Hepatocyte (in vitro differentiated cells): ENCODE measurements around the gene RPS6KL1. TPM values are rescaled to one million over a fixed set of nuclear protein-coding genes. Genes with fewer than 3 reads are reported as not detected.
A peak's percentile ranks its signal among the peaks of the same experiment; 100 is the strongest.

Source experiments
- DNase-seq: peaks from one replicate; pipeline ENCODE4 v3.0.0-alpha.2; 2016; ENCODE audit warnings: low spot score
- H2AFZ ChIP-seq: fragments of 200-600 bp; sonication (generic); 2 replicates; pipeline ENCODE4 v1.6.0; 2016; ENCODE audit warnings: antibody characterized with exemption, mild to moderate bottlenecking
- H3K27ac ChIP-seq: fragments of 200-600 bp; sonication (generic); 2 replicates; pipeline ENCODE4 v1.5.1; 2016; ENCODE audit warnings: mild to moderate bottlenecking
- H3K27me3 ChIP-seq: fragments of 200-600 bp; sonication (generic); 2 replicates; pipeline ENCODE4 v1.6.1; 2016
- H3K36me3 ChIP-seq: fragments of 200-600 bp; sonication (generic); replicated peaks from 2 replicates; pipeline ENCODE4 v1.5.1; 2016; ENCODE audit warnings: low read depth; ENCODE audit not compliant: insufficient read depth
- H3K4me1 ChIP-seq: fragments of 200-600 bp; sonication (generic); 2 replicates; pipeline ENCODE4 v1.5.1; 2016; ENCODE audit warnings: mild to moderate bottlenecking, moderate library complexity; ENCODE audit not compliant: insufficient read depth
- H3K4me2 ChIP-seq: fragments of 200-600 bp; sonication (generic); 2 replicates; pipeline ENCODE4 v1.6.0; 2016
- H3K4me3 ChIP-seq: fragments of 200-600 bp; sonication (generic); 2 replicates; pipeline ENCODE4 v1.5.1; 2016; ENCODE audit warnings: mild to moderate bottlenecking
- H3K79me2 ChIP-seq: fragments of 200-600 bp; sonication (generic); 2 replicates; pipeline ENCODE4 v1.6.0; 2017; ENCODE audit warnings: mild to moderate bottlenecking
- H3K9me2 ChIP-seq: fragments of 200-600 bp; sonication (generic); replicated peaks from 2 replicates; pipeline ENCODE4 v1.6.0; 2017; ENCODE audit warnings: mild to moderate bottlenecking; ENCODE audit not compliant: insufficient read depth
- H3K9me3 ChIP-seq: fragments of 200-600 bp; sonication (generic); 2 replicates; pipeline ENCODE4 v1.5.1; 2016; ENCODE audit warnings: low read depth, mild to moderate bottlenecking
- H4K20me1 ChIP-seq: fragments of 200-600 bp; sonication (generic); 2 replicates; pipeline ENCODE4 v1.6.0; 2016; ENCODE audit warnings: mild to moderate bottlenecking; ENCODE audit not compliant: insufficient read depth, poor library complexity, severe bottlenecking
- EZH2 ChIP-seq: fragments of 200-600 bp; sonication (generic); IDR thresholded peaks from 2 replicates; pipeline ENCODE4 v1.6.1; 2016; ENCODE audit warnings: antibody characterized with exemption, mild to moderate bottlenecking, borderline replicate concordance
- EZH2phosphoT487 ChIP-seq: fragments of 200-600 bp; sonication (generic); IDR thresholded peaks from one replicate; pipeline ENCODE4 v1.6.1; 2018; ENCODE audit warnings: antibody characterized with exemption, mild to moderate bottlenecking, low read depth, moderate library complexity; ENCODE audit not compliant: unreplicated experiment, severe bottlenecking
- WGBS: methylation state at CpG from one replicate; pipeline ENCODE4 v1.1.6; 2016; ENCODE audit warnings: low lambda C conversion rate; ENCODE audit errors: missing lambda C conversion rate; 5-methylcytosine and 5-hydroxymethylcytosine counted together
- polyA plus RNA-seq: library from polyadenylated mRNA; unstranded; fragments of >200 nt; fragmentation: Nextera tagmentation; extraction: Ambion mirVana; gene quantifications from 2 replicates; pipeline ENCODE4 v1.2.1, GENCODE V29; 2016
- total RNA-seq: library from RNA; depleted of rRNA; stranded (reverse); fragments of >200 nt; gene quantifications from 2 replicates; pipeline ENCODE4 v1.2.3, GENCODE V29; 2014
- TF ChIP-seq, protein P1 (sequence below): fragments of 200-600 bp; sonication (generic); IDR thresholded peaks from 2 replicates; pipeline ENCODE4 v1.5.1; 2016; ENCODE audit warnings: antibody characterized with exemption, mild to moderate bottlenecking; ENCODE audit not compliant: poor library complexity

Gene RPS6KL1
- total and polyA plus RNA-seq, 2 experiments from 2014 or later: 0.18 to 0.57 TPM

DNA sequence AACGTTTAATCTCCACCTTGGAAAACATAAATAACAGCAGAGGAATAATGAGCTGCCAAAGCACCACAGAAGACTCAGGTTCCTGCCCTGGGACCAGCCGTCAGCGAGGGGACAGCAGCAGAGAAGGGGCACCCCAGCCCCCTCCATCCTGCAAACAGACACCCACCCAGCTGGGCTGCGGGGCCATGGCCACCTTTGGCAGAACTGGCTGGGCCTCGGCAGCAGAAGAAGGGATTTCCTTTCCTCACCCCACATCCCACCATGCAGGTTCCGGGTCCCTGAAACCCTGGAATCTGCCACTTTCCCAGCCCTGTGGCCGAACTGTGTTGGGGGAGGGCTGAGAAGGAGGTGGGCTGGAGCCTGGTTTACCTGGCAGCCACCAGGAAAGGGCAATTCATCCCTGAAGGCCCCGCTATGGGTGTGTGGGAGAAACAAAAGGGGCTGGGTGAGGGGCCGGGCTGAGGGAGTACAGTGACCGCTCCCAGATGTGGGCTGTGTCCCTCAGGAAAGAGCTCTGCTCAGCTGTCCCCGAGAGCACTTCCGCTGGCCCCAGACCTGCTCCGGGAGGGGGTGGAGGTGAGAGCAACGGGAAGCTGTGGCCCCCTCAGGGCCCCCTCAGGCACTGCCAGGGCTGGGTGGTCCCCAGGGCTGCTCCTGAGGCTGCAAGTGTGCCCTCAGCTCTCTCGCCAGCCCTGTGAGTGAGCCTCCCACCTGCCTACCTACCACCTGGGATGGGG, 28.6 kb upstream of the RPS6KL1 start:
- peak overlapping the region; percentile 99 for H3K27ac ChIP-seq
- H2AFZ ChIP-seq: peak overlapping the region; percentile 22

DNA sequence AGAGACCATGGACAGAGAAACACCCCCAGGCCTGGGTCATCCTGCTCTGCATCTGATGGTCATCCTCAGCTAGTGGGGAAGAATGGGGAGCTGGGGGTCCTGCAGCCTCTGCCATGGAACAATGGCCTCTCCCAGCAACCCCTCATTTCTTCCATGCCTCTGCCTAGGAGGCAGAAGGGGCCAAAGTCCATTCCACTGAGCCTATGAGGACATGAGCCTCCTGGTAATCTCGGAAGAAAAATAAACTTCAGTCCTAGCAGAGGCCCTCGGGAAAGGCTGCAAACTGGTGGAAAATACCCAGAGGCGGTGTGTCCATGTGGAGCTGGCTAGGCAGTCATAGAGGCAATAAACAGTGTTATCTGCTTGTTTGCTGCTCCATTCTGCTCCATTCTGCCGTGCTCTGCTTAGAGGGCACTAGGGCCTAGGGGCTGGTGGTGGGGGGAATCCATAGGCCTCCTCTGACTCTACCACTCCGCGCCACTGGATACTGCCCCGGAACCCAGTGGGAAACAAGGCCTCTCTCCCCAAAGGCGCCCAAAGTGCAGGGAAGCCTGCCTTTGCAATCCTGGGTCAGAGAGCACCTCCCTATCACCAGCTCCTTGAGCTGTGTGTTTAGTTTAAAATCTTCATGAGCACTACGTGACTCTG, 27.9 kb upstream of the RPS6KL1 start:
- no peaks in the 10 kb centered on the region for H3K9me2 ChIP-seq
- no peaks in the 10 kb centered on the region for H3K36me3 ChIP-seq
- H3K4me3 ChIP-seq: no peak overlapping the region
- H2AFZ ChIP-seq: no peak overlapping the region
- no peaks in the 10 kb centered on the region for H3K9me3 ChIP-seq
- 27% methylated on average over 9 of the region's 9 CpGs for WGBS
- peak overlapping the region; percentile 99 for H3K27ac ChIP-seq
- peaks cover 70% of the 10 kb centered on the region for H3K4me1 ChIP-seq
- no peaks in the 10 kb centered on the region for H4K20me1 ChIP-seq
- peaks cover 31% of the 10 kb centered on the region for H3K79me2 ChIP-seq
- TF ChIP-seq EZH2 (no peak), EZH2phosphoT487 (no peak)
- TF ChIP-seq, protein P1, sequence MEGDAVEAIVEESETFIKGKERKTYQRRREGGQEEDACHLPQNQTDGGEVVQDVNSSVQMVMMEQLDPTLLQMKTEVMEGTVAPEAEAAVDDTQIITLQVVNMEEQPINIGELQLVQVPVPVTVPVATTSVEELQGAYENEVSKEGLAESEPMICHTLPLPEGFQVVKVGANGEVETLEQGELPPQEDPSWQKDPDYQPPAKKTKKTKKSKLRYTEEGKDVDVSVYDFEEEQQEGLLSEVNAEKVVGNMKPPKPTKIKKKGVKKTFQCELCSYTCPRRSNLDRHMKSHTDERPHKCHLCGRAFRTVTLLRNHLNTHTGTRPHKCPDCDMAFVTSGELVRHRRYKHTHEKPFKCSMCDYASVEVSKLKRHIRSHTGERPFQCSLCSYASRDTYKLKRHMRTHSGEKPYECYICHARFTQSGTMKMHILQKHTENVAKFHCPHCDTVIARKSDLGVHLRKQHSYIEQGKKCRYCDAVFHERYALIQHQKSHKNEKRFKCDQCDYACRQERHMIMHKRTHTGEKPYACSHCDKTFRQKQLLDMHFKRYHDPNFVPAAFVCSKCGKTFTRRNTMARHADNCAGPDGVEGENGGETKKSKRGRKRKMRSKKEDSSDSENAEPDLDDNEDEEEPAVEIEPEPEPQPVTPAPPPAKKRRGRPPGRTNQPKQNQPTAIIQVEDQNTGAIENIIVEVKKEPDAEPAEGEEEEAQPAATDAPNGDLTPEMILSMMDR: no peak
- DNase-seq: peak; percentile 84
- peak overlapping the region; percentile 96 for H3K4me2 ChIP-seq
- H3K27me3 ChIP-seq: no peaks in the 10 kb centered on the region

More for the DNA sequence above, 28.6 kb upstream of the RPS6KL1 start:
- DNase-seq: peak; percentile 61
- Histone ChIP-seq H3K9me3 (no peaks in the 10 kb centered on the region), H3K9me2 (no peaks in the 10 kb centered on the region), H3K4me2 (peak overlapping the region; percentile 96), H3K36me3 (no peaks in the 10 kb centered on the region), H3K4me1 (peaks cover 69% of the 10 kb centered on the region), H3K27me3 (no peaks in the 10 kb centered on the region), H3K79me2 (peaks cover 31% of the 10 kb centered on the region), H3K4me3 (no peak overlapping the region), H4K20me1 (no peaks in the 10 kb centered on the region)
- TF ChIP-seq EZH2 (no peak), EZH2phosphoT487 (no peak)
- TF ChIP-seq, protein P1: no peak
- 39% methylated on average over 15 of the region's 15 CpGs for WGBS

DNA sequence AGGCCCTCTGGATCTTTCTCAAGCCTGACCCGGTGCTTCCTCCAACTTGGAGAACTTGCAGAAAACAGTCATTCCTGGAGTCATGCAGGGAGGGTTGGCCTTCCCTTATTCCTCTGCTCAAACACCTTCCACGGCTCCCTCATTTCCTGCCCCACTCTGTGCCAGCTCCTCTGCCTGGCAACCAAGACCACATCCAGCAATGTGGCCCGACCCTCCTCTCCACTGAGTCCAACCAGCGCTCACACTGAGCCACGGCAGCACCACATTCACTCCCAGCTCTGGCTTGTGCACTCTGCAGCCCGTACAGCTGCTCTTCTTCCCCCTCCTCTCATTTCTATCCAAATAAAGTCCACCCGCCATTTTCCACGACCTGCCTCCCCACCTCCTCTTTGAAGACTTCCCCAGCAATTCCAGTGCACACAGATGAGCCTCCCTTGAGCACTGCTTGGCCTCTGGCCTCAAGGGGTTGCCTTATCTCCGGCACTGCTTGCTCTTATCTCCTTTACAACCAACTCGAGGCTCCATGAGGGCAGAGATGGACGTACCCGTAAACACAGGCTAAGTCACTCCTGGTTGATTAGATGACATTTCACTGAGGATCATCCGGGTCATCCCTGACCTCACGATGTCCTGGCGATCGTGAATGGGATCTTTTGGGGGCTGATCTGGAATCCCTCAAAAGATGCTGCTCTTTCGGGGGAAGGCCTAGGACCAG, 27.0 kb upstream of the RPS6KL1 start:
- H3K4me1 ChIP-seq: peaks cover 67% of the 10 kb centered on the region
- TF ChIP-seq EZH2 (no peak), EZH2phosphoT487 (no peak)
- TF ChIP-seq, protein P1: no peak
- DNase-seq: peak; percentile 21

More for the DNA sequence above, 27.0 kb upstream of the RPS6KL1 start:
- Histone ChIP-seq H3K27me3 (no peaks in the 10 kb centered on the region), H3K9me3 (no peaks in the 10 kb centered on the region), H3K4me3 (no peak overlapping the region), H3K4me2 (peak overlapping the region; percentile 39), H3K79me2 (peaks cover 30% of the 10 kb centered on the region), H3K36me3 (no peaks in the 10 kb centered on the region), H4K20me1 (no peaks in the 10 kb centered on the region), H2AFZ (no peak overlapping the region), H3K27ac (peak overlapping the region; percentile 99), H3K9me2 (no peaks in the 10 kb centered on the region)
- 49% methylated on average over 17 of the region's 17 CpGs for WGBS
